GM12874 (cell line): ENCODE results near the gene TMPRSS11A.

Experiments
- TF ChIP-seq, protein P1 (sequence below): IDR thresholded peaks from 2 replicates; pipeline ENCODE4 v1.5.1; 2011; ENCODE audit warnings: low read depth, mild to moderate bottlenecking, control low read depth, low read length, moderate library complexity; ENCODE audit not compliant: insufficient read depth

The TMPRSS11A gene

DNA sequence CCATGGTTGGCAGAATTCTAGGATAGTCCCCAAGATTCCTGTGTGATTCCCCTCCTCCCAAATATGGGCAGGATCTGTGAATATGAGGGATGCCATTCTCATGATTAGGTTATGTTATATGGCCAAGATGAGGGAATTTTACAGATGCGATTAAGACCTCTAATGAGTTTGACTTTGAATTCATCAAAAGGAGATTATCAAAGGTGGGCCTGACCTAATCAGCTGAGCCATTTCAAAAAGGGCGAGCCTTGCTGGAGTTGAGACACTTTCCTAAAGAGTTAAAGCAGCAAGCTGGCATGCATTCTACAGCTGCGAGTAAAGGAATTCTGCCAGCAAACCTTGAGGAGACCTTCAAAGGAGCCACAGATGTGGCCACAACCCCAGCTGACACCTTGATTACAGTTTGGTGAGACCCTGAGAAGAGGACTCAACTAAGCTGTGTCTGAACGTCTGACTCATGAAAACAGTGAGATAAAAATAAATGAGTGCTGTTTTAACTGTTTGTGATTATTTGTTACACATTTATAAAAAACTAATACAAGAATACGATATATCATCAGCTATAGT lies 47.8 kb downstream of the TMPRSS11A start:
- TF ChIP-seq, protein P1, sequence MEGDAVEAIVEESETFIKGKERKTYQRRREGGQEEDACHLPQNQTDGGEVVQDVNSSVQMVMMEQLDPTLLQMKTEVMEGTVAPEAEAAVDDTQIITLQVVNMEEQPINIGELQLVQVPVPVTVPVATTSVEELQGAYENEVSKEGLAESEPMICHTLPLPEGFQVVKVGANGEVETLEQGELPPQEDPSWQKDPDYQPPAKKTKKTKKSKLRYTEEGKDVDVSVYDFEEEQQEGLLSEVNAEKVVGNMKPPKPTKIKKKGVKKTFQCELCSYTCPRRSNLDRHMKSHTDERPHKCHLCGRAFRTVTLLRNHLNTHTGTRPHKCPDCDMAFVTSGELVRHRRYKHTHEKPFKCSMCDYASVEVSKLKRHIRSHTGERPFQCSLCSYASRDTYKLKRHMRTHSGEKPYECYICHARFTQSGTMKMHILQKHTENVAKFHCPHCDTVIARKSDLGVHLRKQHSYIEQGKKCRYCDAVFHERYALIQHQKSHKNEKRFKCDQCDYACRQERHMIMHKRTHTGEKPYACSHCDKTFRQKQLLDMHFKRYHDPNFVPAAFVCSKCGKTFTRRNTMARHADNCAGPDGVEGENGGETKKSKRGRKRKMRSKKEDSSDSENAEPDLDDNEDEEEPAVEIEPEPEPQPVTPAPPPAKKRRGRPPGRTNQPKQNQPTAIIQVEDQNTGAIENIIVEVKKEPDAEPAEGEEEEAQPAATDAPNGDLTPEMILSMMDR, result no peak

DNA sequence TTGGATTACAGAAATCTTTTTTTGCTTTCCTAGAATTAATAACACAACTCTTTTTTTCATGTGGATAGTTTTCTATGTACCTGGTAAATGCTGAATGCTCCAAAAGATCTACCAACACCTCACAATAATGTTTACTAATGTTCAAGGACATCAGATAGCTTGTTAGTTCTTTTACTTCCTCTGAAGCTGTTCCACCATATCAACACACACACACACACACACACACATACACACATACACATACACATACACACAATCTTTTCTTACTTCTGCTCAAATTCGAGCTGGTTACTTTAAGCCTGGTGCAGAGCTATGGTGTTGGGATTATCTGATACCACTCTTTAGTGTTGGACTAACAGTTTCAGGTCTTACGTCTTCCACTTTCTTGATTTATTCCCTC lies 51.2 kb downstream of the TMPRSS11A start:
- TF ChIP-seq, protein P1, result no peak

DNA sequence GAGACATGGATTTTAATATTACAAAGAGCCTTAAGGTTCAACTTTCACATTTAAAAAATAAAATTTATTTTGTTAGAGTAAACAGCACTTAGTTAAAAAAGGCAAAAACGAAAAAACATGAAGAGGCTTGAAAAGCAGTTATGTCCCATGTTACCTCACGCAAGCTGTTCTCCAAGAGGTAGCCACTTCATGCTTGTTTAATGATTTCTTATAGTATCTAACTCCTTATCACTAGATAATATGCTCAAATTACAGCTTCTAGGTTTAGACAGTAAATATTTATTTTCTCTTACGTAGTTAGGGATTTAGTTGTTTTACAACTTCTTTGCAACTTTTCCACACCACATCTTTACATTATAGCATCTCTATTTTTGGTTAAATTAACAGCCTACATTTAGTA lies 51.7 kb downstream of the TMPRSS11A start:
- TF ChIP-seq, protein P1, result no peak

DNA sequence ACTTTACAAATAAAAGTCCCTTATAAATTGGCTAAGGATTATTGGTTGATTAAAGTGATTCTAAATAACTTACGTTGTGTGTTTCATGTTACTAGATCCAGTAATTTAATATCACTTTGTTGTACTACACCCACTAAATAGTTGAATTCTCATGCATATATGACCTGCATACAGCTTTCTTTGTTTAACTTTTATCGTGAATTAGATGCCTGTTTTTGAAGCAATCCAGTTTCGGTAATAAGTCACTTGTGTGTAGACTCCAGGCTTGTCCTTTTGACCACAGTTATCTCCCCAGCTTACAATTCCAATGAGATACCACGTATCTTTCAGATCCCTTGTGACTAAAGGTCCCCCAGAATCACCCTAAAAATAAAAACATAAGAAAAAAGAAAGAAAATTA lies 52.2 kb downstream of the TMPRSS11A start:
- TF ChIP-seq, protein P1, result no peak

DNA sequence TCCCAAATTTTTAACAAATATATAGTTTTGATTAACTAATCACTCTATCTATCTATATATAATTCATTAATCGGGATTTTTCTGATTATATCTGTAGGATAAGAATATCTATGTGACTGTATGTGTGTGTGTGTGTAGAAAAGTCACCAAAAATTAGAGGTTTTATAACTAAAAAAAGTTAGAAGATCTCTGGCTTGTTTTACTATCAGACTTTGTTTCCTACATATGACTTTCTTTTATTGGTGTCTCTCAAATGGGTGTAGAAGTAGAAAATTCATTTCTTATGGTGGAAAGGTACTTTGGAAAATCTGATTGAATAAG lies 52.7 kb downstream of the TMPRSS11A start:
- TF ChIP-seq, protein P1, result no peak

DNA sequence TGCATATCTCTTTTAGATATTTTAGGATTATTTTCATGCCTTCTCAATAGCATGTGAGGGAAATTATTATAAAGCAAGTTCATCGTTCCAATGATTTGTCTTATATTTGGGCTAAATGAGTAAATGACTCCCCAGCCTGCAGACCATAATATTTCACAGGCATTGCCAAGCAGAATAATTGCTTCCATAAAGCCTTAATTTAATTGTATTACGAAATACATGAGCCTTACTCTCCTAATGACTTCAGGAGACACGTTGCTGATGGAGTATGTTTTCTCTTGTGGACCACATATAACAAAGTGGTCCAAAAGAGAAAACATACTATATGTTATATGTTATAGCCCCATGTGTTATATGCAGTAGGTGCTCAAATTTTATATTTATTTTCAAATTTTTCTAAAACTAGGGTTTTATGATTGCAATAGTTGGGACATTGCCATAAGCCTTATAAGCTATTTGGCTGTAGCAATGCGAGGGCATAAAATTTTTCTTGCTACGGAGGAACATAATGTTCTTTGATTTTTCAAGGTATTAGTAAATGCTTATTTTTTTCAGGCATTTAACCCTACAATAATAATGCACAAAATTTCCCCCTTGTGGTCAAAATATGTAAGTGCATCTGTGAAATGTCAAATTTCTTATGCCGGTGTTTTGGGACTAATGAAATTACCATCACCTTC lies 53.2 kb downstream of the TMPRSS11A start:
- TF ChIP-seq, protein P1, result no peak

DNA sequence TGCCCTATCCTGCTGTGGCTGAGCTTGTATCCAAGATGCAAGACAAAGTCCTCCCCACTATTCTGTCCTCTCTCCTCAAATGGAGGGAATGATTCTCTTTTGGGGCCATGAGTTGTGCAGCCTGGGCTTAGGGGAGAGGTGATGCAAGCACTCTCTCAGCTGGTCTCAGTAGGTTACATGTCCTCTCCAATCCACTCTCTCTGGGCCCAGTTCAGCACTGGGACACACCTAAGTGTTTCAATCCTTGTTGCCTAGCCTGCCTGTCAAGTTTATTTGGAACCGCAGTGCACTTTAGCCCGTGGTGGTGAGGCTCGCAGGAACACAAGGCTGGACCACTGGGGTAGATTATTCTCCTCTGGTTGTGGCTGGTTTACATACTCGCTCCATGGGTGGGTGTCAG lies 55.6 kb downstream of the TMPRSS11A start:
- TF ChIP-seq, protein P1, result no peak
